HG03025 (cell line): Measurements from ENCODE around the gene VARS2.
A peak's percentile ranks its signal among the peaks of the same experiment; 100 is the strongest.
"Not testable (repeated sequence)": the region's sequence is repeated elsewhere in the genome, so short reads cannot be mapped to it uniquely, and the experiment has no call there.

Source experiments
- ATAC-seq: cut with Tn5 transposase; IDR thresholded peaks from one replicate; pipeline ENCODE4 v1.9.1; 2021; ENCODE audit warnings: mild to moderate bottlenecking, moderate library complexity; ENCODE audit not compliant: unreplicated experiment, low FRiP score

Gene VARS2

GRCh38 chr6:30895343-30895742 lies 18.7 kb upstream of the VARS2 start:
- ATAC-seq, result no peak

GRCh38 chr6:30896541-30896940 lies 17.5 kb upstream of the VARS2 start:
- no peak for ATAC-seq

DNA sequence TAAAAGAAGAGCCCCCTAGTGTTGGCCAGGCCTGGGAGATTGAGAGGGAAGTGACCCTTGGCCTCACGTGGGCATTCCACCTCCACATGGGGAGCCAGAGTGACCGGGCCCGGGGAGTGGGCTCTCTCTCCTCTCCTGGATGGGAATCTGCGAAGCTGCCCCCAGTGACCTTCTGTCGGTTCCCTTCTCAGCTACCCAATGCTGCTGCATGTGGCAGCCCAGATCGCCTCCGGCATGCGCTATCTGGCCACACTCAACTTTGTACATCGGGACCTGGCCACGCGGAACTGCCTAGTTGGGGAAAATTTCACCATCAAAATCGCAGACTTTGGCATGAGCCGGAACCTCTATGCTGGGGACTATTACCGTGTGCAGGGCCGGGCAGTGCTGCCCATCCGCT lies 16.2 kb upstream of the VARS2 start:
- ATAC-seq, result no peak

GRCh38 chr6:30898750-30899360 lies 15.2 kb upstream of the VARS2 start:
- no peak for ATAC-seq

DNA sequence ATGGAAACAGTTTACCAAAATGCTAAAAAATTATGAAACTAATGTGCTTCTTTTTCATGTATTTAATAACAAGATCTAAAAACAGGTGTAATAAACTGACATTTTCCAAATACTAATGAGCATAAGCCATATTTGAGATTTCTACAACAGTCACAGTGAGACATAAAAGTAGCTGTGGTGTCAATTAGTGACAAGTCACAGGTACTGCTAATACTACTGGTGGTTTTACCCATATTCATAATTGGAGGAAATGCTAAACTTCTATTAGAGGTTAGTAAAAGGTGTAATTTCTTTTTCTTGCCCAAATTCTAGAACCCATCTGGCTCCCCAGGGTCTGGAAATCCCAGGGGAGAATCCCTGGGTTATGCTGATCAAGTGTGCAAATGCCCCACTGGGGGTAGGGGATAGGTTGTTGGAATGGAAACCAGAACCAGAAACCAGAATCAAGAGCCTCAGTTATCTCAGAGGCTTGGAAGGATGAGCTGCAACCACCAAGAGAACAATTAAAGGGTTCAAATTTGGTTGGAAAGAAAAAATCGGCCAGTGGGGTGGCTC lies 13.1 kb upstream of the VARS2 start:
- no peak for ATAC-seq

DNA sequence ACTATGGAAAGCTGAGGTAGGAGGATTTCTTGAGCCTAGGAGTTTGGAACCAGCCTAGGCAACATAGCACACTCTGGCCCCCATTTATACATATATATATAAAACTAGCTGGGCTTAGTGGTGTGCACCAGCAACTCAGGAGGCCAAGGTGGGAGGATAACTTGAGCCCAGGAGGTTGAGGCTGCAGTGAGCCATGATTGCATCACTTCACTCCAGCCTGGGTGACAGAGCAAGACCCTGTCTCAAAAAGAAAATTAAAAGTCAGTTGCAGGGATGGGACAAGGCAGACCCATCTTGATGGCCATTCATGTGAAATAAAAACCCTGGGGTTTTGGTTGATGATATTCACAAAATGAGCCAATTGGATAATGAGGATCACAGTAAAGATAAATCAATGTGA lies 12.6 kb upstream of the VARS2 start:
- no peak for ATAC-seq

GRCh38 chr6:30902196-30902595 lies 11.8 kb upstream of the VARS2 start:
- not testable (repeated sequence) for ATAC-seq

DNA sequence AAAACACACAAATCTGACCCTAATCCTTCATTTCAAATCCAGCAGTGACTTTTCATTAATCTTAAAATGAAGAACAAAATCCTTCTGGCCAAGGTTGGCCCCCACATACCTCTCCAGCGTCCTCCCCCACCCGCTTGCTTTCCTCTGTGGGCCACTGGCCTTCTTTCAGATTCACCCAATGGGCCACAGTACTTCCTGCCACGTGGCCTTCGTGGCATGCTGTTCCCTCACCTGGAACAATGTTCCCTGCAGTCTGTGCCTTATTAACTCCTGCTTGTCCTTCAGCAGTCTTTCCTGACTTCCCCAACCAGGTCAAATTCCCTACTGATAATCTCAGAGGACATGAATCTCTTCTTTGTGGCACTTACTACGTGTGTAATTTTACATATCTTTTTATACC lies 11.3 kb upstream of the VARS2 start:
- no peak for ATAC-seq

GRCh38 chr6:30903236-30903635 lies 10.8 kb upstream of the VARS2 start:
- no peak for ATAC-seq

- ATAC-seq, result not testable (repeated sequence)
Observed at GRCh38 chr6:30907290-30907757, 6.7 kb upstream of the VARS2 start.

- peak; percentile 91 for ATAC-seq
Observed at GRCh38 chr6:30907758-30908591, 6.1 kb upstream of the VARS2 start, which contains the start of gene GTF2H4. TSS of gene GTF2H4 (plus strand) at chr6:30908207.

DNA sequence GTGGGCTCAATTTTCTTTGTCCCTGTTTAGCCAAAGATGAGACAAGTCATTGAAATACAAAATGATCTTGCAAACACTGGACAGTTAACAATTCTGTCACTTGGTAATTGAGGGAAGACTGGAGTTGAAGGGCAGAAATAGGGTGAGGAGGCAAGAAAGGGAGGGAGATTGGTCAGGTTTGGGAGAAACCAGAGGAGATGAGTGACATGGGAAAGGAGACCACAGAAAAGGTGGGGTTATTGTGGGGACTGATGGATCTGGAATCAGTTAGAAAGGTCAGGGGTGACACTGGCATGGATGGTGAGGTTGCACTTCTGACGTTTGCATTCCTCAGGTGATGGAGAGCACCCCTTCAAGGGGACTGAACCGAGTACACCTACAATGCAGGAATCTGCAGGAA lies 5.3 kb upstream of the VARS2 start:
- no peak for ATAC-seq

DNA sequence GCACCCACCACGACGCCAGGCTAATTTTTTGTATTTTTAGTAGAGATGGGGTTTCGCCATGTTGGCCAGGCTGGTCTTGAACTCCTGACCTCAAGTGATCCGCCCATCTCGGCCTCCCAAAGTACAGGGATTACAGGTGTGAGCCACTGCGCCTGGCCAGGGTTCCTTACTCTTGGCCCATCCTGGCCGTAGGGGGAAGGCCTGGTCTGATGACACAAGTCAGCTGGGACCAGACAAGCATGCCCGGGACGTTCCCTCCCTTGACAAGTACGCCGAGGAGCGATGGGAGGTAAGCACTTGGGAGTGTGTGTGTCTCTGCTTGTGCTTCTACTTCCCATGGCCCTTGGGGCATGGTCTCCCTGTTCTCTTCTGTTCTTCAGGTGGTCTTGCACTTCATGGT lies 3.6 kb upstream of the VARS2 start:
- ATAC-seq, result not testable (repeated sequence)

GRCh38 chr6:30912746-30913520 lies 1.1 kb upstream of the VARS2 start:
- ATAC-seq, result no peak

DNA sequence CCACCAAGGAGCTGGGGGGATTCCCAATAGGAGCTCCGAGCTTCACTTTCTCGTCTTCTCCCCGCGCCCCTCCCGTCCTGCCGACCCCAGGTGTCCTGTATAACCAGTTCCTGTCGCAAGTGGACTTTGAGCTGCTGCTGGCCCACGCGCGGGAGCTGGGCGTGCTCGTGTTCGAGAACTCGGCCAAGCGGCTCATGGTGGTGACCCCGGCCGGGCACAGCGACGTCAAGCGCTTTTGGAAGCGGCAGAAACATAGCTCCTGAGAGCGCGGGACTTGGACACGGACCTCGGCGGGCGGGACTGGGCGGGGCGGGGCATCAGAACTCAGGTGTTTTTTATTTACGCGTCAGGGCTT lies 340 bp upstream of the VARS2 start:
- no peak for ATAC-seq

DNA sequence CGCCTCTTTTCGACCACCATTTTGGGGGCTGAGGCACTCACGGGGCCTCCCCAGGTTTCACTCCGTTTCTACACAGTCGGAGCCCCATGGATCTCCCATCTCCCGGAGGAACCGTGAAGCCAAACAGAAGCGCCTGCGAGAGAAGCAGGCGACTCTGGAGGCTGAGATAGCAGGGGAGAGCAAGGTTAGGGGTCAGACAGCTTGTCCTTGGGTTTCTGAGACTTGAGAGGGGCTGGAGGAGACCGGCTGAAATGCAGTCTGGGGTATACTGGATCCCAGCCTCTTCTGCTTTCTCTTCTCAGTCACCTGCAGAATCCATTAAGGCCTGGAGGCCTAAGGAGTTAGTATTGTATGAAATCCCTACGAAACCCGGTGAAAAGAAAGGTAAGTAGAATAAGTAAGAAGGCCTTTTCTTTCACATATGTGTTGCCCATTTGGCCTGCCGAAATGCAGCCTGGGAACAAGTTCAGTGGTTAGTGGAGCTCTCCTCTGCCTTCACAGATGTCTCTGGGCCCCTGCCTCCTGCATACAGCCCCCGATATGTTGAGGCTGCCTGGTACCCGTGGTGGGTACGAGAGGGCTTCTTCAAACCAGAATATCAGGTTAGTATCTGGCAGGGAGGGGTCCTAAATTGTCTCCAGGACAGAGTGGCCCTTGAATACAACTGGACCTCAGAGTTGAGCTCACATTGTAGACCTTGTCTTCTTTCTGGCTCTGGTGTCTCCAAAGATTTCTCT lies 984 bp downstream of the VARS2 start:
- ATAC-seq, result no peak

DNA sequence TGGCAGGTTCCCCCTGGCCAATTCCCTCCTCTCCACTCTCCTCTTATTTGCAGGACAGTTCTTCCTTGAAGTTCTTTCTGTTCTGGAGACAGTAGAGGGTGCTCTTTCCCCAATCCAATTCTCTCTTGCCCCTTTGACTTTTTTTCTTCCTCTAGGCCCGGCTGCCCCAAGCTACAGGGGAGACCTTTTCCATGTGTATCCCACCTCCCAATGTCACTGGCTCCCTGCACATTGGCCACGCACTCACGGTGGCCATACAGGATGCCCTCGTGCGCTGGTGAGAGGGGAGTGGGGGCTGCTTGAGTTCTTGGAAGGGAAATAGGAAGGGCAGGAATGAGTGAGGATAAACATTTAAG lies 1.5 kb downstream of the VARS2 start:
- no peak for ATAC-seq

GRCh38 chr6:30917041-30917440 lies 3.0 kb downstream of the VARS2 start:
- ATAC-seq, result no peak

DNA sequence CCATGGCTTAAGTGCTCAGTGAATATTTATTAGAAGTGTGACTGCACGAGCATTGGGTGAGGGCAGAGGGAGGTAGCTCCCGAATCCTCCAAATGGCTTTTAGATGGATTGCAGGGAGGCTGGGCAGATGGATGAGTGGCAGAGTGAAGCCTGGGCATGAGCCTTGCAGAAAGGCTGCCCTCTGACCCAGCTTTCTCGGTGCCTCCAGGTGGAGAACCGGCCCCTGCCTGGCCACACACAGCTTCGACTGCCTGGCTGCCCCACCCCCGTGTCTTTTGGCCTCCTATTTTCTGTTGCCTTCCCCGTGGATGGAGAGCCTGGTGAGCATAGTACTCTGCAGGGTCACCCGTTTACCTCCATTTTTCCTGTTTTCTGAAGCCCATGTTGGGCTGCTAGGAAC lies 3.4 kb downstream of the VARS2 start:
- ATAC-seq, result no peak

- no peak for ATAC-seq
Observed at GRCh38 chr6:30918670-30919069, 4.6 kb downstream of the VARS2 start.
